K562 (cell line): ENCODE results near the gene CHERP. TPM values are rescaled to one million over a fixed set of nuclear protein-coding genes. Genes with fewer than 3 reads are reported as not detected.

Source experiments
- CREBBP ChIP-seq: IDR thresholded peaks from one replicate; pipeline ENCODE4 v1.6.1; 2012; ENCODE audit warnings: low read depth, mild to moderate bottlenecking, control low read depth, inconsistent platforms, low read length
- KLF10 ChIP-seq: fragments of 250-450 bp; sonication (Bioruptor Pico); IDR thresholded peaks from 2 replicates; pipeline ENCODE4 v1.6.1; 2021; ENCODE audit warnings: matching md5 sums
- MED1 ChIP-seq: sonication (generic); formaldehyde crosslinking; IDR thresholded peaks from 2 replicates; pipeline ENCODE4 v1.8.1; 2023; ENCODE audit warnings: missing genetic modification reagents, borderline replicate concordance
- MTA1 ChIP-seq: fragments of 450-650 bp; IDR thresholded peaks from 2 replicates; pipeline ENCODE4 v1.6.1; 2017; ENCODE audit warnings: borderline replicate concordance
- MYNN ChIP-seq, 2 experiments: sonication (generic); formaldehyde crosslinking in 1 of 2; IDR thresholded peaks; 2 replicates each; pipeline versions ENCODE4 v1.5.0 to v1.6.1; 2016 to 2020; ENCODE audit warnings: antibody characterized with exemption in 1 of 2, missing genetic modification reagents in 1 of 2
- RBM15 ChIP-seq: fragments of 200-400 bp; formaldehyde crosslinking; IDR thresholded peaks from 2 replicates; pipeline ENCODE4 v1.6.1; 2018; ENCODE audit warnings: mild to moderate bottlenecking, low read length, moderate library complexity; ENCODE audit not compliant: insufficient read depth
- TAL1 ChIP-seq: fragments of 450-650 bp; IDR thresholded peaks from 2 replicates; pipeline ENCODE4 v1.6.1; 2016; ENCODE audit warnings: mild to moderate bottlenecking
- TARDBP ChIP-seq: fragments of 450-650 bp; IDR thresholded peaks from 2 replicates; pipeline ENCODE4 v1.6.1; 2016
- TEAD4 ChIP-seq, 2 experiments: sonication (generic) in 1 of 2; formaldehyde crosslinking in 1 of 2; IDR thresholded peaks; 2 replicates each; pipeline versions ENCODE4 v1.6.1 to v1.8.0; 2012 to 2022; ENCODE audit warnings: borderline replicate concordance in 1 of 2, inconsistent platforms in 1 of 2, low read length in 1 of 2, mild to moderate bottlenecking in 1 of 2, missing genetic modification reagents in 1 of 2
- ZNF197 ChIP-seq: fragments of 200-800 bp; sonication (Bioruptor generic); IDR thresholded peaks from 2 replicates; pipeline ENCODE4 v1.6.1; 2016; ENCODE audit warnings: low read depth, missing genetic modification characterization, missing compliant biosample characterization
- ZNF57 ChIP-seq: fragments of 450-650 bp; formaldehyde crosslinking; IDR thresholded peaks from 2 replicates; pipeline ENCODE4 v1.4.0; 2020; ENCODE audit warnings: mild to moderate bottlenecking, moderate library complexity
- ZNF586 ChIP-seq: fragments of 450-650 bp; formaldehyde crosslinking; conservative IDR thresholded peaks from 2 replicates; pipeline ENCODE4 v1.4.0; 2020; ENCODE audit warnings: mild to moderate bottlenecking, moderate library complexity
- ZNF76 ChIP-seq: fragments of 250-450 bp; sonication (Bioruptor Pico); IDR thresholded peaks from 2 replicates; pipeline ENCODE4 v1.4.0; 2020; ENCODE audit warnings: mild to moderate bottlenecking, moderate library complexity, borderline replicate concordance
- polyA plus RNA-seq, 8 experiments: library from polyadenylated mRNA; depleted of rRNA in 4 of 8; stranded (reverse) in 5 of 8; unstranded in 3 of 8; fragments of >200 nt; fragmentation: Nextera tagmentation in 2 of 8; fragmentation: Illumina TruSeq in 1 of 8; extraction: Ambion mirVana in 2 of 8; extraction: Trizol in 1 of 8; gene quantifications; 2 replicates each; pipeline versions ENCODE4 v1.2.1 to v1.2.3, GENCODE V29; 2011 to 2014; ENCODE audit warnings: inconsistent platforms in 1 of 8, missing spikeins in 1 of 8
- total RNA-seq, 7 experiments: library from RNA; depleted of rRNA in 6 of 7; stranded (reverse); fragments of >200 nt in 6 of 7; fragmentation: Illumina TruSeq in 2 of 7; extraction: Trizol in 2 of 7; gene quantifications; 2 replicates each; pipeline versions ENCODE4 v1.2.1 to v1.2.3, GENCODE V29; 2011 to 2021; ENCODE audit warnings: low replicate concordance in 1 of 7
- TF ChIP-seq, protein P1 (sequence below): fragments of 250-450 bp; sonication (Bioruptor Pico); IDR thresholded peaks from 2 replicates; pipeline ENCODE4 v1.4.0; 2020; ENCODE audit warnings: mild to moderate bottlenecking
- TF ChIP-seq, protein P2 (sequence below): fragments of 250-450 bp; sonication (Bioruptor Pico); IDR thresholded peaks from 2 replicates; pipeline ENCODE4 v1.4.0; 2020; ENCODE audit warnings: mild to moderate bottlenecking, moderate library complexity, borderline replicate concordance
- TF ChIP-seq, protein P3 (sequence below): fragments of 250-450 bp; sonication (Bioruptor Pico); IDR thresholded peaks from 2 replicates; pipeline ENCODE4 v1.8.0; 2022; ENCODE audit warnings: moderate library complexity, mild to moderate bottlenecking, inconsistent platforms

The CHERP gene
- total and polyA plus RNA-seq, 9 of the 15 experiments (the other 6 are each of a cell fraction or from before 2014, with no cell fraction given), result 0.60 to 85.1 (median 7.8) TPM

DNA sequence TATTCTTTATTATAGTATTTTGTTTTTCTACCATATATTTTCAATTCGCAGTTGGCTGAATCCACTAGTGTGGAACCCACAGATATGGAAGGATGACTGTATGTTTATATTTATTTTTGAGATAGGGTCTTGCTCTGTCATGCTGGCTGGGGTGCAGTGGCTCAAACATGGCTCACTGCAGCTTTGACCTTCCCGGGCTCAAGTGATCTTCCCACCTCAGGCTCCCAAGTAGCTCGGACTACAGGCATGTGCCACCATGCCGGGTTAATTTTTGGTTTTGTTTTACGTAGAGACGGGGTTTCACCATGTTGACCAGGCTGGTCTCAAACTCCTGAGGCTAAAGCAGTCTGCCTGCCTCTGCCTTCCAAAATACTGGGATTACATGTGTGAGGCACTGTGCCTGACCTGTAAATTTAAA, 20.4 kb upstream of the CHERP start (continued):
- TF ChIP-seq, protein P1, sequence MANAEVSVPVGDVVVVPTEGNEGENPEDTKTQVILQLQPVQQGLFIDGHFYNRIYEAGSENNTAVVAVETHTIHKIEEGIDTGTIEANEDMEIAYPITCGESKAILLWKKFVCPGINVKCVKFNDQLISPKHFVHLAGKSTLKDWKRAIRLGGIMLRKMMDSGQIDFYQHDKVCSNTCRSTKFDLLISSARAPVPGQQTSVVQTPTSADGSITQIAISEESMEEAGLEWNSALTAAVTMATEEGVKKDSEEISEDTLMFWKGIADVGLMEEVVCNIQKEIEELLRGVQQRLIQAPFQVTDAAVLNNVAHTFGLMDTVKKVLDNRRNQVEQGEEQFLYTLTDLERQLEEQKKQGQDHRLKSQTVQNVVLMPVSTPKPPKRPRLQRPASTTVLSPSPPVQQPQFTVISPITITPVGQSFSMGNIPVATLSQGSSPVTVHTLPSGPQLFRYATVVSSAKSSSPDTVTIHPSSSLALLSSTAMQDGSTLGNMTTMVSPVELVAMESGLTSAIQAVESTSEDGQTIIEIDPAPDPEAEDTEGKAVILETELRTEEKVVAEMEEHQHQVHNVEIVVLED (CRISPR knock-in tag), result no peak
- TF ChIP-seq ZNF586 (CRISPR knock-in tag), result no peak
- TF ChIP-seq MTA1, result no peak
- TF ChIP-seq, protein P2, sequence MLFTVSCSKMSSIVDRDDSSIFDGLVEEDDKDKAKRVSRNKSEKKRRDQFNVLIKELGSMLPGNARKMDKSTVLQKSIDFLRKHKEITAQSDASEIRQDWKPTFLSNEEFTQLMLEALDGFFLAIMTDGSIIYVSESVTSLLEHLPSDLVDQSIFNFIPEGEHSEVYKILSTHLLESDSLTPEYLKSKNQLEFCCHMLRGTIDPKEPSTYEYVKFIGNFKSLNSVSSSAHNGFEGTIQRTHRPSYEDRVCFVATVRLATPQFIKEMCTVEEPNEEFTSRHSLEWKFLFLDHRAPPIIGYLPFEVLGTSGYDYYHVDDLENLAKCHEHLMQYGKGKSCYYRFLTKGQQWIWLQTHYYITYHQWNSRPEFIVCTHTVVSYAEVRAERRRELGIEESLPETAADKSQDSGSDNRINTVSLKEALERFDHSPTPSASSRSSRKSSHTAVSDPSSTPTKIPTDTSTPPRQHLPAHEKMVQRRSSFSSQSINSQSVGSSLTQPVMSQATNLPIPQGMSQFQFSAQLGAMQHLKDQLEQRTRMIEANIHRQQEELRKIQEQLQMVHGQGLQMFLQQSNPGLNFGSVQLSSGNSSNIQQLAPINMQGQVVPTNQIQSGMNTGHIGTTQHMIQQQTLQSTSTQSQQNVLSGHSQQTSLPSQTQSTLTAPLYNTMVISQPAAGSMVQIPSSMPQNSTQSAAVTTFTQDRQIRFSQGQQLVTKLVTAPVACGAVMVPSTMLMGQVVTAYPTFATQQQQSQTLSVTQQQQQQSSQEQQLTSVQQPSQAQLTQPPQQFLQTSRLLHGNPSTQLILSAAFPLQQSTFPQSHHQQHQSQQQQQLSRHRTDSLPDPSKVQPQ (CRISPR knock-in tag), result no peak
- TF ChIP-seq MYNN (IDR thresholded peaks at IDR 0.05), result no peak
- TF ChIP-seq MYNN (CRISPR knock-in tag; IDR thresholded peaks at IDR 0.05), result no peak
- TF ChIP-seq ZNF76 (CRISPR knock-in tag), result no peak
- peak; percentile 36; the same call in 1 of the 2 replicates for TF ChIP-seq TEAD4 (IDR thresholded peaks at IDR 0.05; ENCODE audit: low read length)
- TF ChIP-seq TEAD4 (CRISPR knock-in tag; IDR thresholded peaks at IDR 0.05; ENCODE audit: borderline replicate concordance), result no peak
- TF ChIP-seq CREBBP, result no peak
- no peak for TF ChIP-seq ZNF197 (CRISPR knock-in tag)
- peak; percentile 64 for TF ChIP-seq TAL1
- TF ChIP-seq MED1 (CRISPR knock-in tag), result no peak
- TF ChIP-seq KLF10 (CRISPR knock-in tag), result no peak
- no peak for TF ChIP-seq TARDBP
- no peak for TF ChIP-seq ZNF57 (CRISPR knock-in tag)
- TF ChIP-seq, protein P3, sequence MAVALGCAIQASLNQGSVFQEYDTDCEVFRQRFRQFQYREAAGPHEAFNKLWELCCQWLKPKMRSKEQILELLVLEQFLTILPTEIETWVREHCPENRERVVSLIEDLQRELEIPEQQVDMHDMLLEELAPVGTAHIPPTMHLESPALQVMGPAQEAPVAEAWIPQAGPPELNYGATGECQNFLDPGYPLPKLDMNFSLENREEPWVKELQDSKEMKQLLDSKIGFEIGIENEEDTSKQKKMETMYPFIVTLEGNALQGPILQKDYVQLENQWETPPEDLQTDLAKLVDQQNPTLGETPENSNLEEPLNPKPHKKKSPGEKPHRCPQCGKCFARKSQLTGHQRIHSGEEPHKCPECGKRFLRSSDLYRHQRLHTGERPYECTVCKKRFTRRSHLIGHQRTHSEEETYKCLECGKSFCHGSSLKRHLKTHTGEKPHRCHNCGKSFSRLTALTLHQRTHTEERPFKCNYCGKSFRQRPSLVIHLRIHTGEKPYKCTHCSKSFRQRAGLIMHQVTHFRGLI (CRISPR knock-in tag), result no peak
- TF ChIP-seq RBM15, result no peak
